A549 (cell line): ENCODE results near the gene UFM1. TPM values are rescaled to one million over a fixed set of nuclear protein-coding genes. Genes with fewer than 3 reads are reported as not detected.
A peak's percentile ranks its signal among the peaks of the same experiment; 100 is the strongest.

Experiments used
- ATAC-seq, 2 experiments: fragments of 200-7000 bp in 1 of 2; fragments of >200 bp in 1 of 2; cut with Nextera tagmentation in 1 of 2; cut with Tn5 transposase in 1 of 2; 3 replicates each; pipeline versions ENCODE4 v1.8.0 to v1.9.1; 2018 to 2020; ENCODE audit warnings: mild to moderate bottlenecking in 1 of 2, moderate library complexity in 1 of 2
- CTCF ChIA-PET: fragments of 300-600 bp; sonication (Branson Sonifier 250); formaldehyde crosslinking; extraction: SDS; loops from one replicate; lab custom pipeline; 2021; ENCODE audit warnings: antibody characterized with exemption, inconsistent platforms; lab: Yijun Ruan, JAX
- POLR2A ChIA-PET: fragments of 350-600 bp; formaldehyde crosslinking; extraction: SDS; loops from one replicate; lab custom pipeline; 2021; ENCODE audit warnings: antibody characterized with exemption, inconsistent platforms; lab: Yijun Ruan, JAX
- DNase-seq, 2 experiments: peaks; one replicate each; pipeline versions ENCODE4 v3.0.0 to v3.0.0-alpha.2; 2011 to 2016; ENCODE audit warnings: low read depth in 1 of 2, low spot score in 1 of 2
- FAIRE-seq: peaks from 2 replicates; lab custom pipeline; 2011; peaks lifted over from hg19 to GRCh38; lab: Jason Lieb, UNC
- H3K27ac ChIP-seq, 2 experiments: fragments of >200 bp; sonication (Bioruptor Twin); formaldehyde crosslinking; 3 replicates each; pipeline ENCODE4 v1.5.1; 2016 to 2017
- H3K4me1 ChIP-seq: fragments of >200 bp; sonication (Bioruptor Twin); formaldehyde crosslinking; 3 replicates; pipeline ENCODE4 v1.6.1; 2016
- H3K4me2 ChIP-seq: fragments of >200 bp; sonication (Bioruptor Twin); formaldehyde crosslinking; 3 replicates; pipeline ENCODE4 v1.6.1; 2016
- H3K4me3 ChIP-seq: fragments of >200 bp; sonication (Bioruptor Twin); formaldehyde crosslinking; 3 replicates; pipeline ENCODE4 v1.5.1; 2016
- H3K9me3 ChIP-seq: fragments of >200 bp; sonication (Bioruptor Twin); formaldehyde crosslinking; 3 replicates; pipeline ENCODE4 v1.6.1; 2016
- BHLHE40 ChIP-seq: IDR thresholded peaks from 2 replicates; pipeline ENCODE4 v1.6.1; 2012; ENCODE audit warnings: low read depth, low read length, inconsistent platforms
- CBX2 ChIP-seq: fragments of 200-600 bp; sonication (generic); IDR thresholded peaks from 2 replicates; pipeline ENCODE4 v1.6.1; 2016; ENCODE audit warnings: low read depth, mild to moderate bottlenecking, borderline replicate concordance
- CBX8 ChIP-seq: fragments of 200-600 bp; sonication (generic); IDR thresholded peaks from 2 replicates; pipeline ENCODE4 v1.6.1; 2016
- CTCF ChIP-seq: fragments of >200 bp; sonication (Bioruptor Twin); formaldehyde crosslinking; IDR thresholded peaks from 3 replicates; pipeline ENCODE4 v1.5.1; 2016
- EHF ChIP-seq: fragments of 250-450 bp; sonication (Bioruptor Pico); IDR thresholded peaks from 2 replicates; pipeline ENCODE4 v1.5.0; 2020; ENCODE audit warnings: mild to moderate bottlenecking
- FOSB ChIP-seq: fragments of 250-450 bp; sonication (Bioruptor Pico); IDR thresholded peaks from 2 replicates; pipeline ENCODE4 v1.5.0; 2020; ENCODE audit warnings: mild to moderate bottlenecking, moderate library complexity
- FOXS1 ChIP-seq: fragments of 250-450 bp; sonication (Bioruptor Pico); IDR thresholded peaks from 2 replicates; pipeline ENCODE4 v1.5.0; 2020; ENCODE audit warnings: mild to moderate bottlenecking, moderate library complexity
- HEYL ChIP-seq: fragments of 250-450 bp; sonication (Bioruptor Pico); IDR thresholded peaks from 2 replicates; pipeline ENCODE4 v1.8.0; 2021; ENCODE audit warnings: mild to moderate bottlenecking, moderate library complexity
- HOXA7 ChIP-seq: fragments of 250-450 bp; sonication (Bioruptor Pico); IDR thresholded peaks from 2 replicates; pipeline ENCODE4 v1.5.0; 2020; ENCODE audit warnings: mild to moderate bottlenecking, moderate library complexity
- JUNB ChIP-seq: fragments of >200 bp; sonication (Bioruptor Twin); formaldehyde crosslinking; IDR thresholded peaks from 2 replicates; pipeline ENCODE4 v1.6.1; 2016
- NPAS2 ChIP-seq: fragments of 250-450 bp; sonication (Bioruptor Pico); IDR thresholded peaks from 2 replicates; pipeline ENCODE4 v1.8.0; 2022; ENCODE audit warnings: mild to moderate bottlenecking, moderate library complexity, borderline replicate concordance
- PHF8 ChIP-seq: fragments of 200-600 bp; sonication (generic); IDR thresholded peaks from 2 replicates; pipeline ENCODE4 v1.6.1; 2016; ENCODE audit warnings: low read depth, mild to moderate bottlenecking, antibody characterized with exemption, moderate library complexity, borderline replicate concordance
- POLR2A ChIP-seq: IDR thresholded peaks from 2 replicates; pipeline ENCODE4 v1.6.1; 2012; ENCODE audit warnings: mild to moderate bottlenecking, low read length
- POLR2AphosphoS2 ChIP-seq: conservative IDR thresholded peaks from 2 replicates; pipeline ENCODE4 v1.6.1; 2012; ENCODE audit warnings: low read length, improper control_type of control experiment, inconsistent platforms
- RARB ChIP-seq: fragments of 250-450 bp; sonication (Bioruptor Pico); IDR thresholded peaks from 2 replicates; pipeline ENCODE4 v1.8.0; 2021; ENCODE audit warnings: mild to moderate bottlenecking, moderate library complexity
- RFX5 ChIP-seq: fragments of 450-650 bp; IDR thresholded peaks from 2 replicates; pipeline ENCODE4 v1.7.1; 2014; ENCODE audit warnings: antibody characterized with exemption, mild to moderate bottlenecking, moderate library complexity
- RNF2 ChIP-seq: fragments of 200-600 bp; sonication (generic); IDR thresholded peaks from 2 replicates; pipeline ENCODE4 v1.6.1; 2016; ENCODE audit warnings: low read depth, mild to moderate bottlenecking, antibody characterized with exemption, moderate library complexity, borderline replicate concordance
- SREBF2 ChIP-seq: fragments of 450-650 bp; IDR thresholded peaks from 2 replicates; pipeline ENCODE4 v1.6.1; 2014; ENCODE audit warnings: mild to moderate bottlenecking, moderate library complexity
- TFCP2L1 ChIP-seq: fragments of 250-450 bp; sonication (Bioruptor Pico); IDR thresholded peaks from 2 replicates; pipeline ENCODE4 v1.5.0; 2021; ENCODE audit warnings: mild to moderate bottlenecking
- TP53 ChIP-seq: fragments of 250-450 bp; sonication (Bioruptor Pico); IDR thresholded peaks from 2 replicates; pipeline ENCODE4 v1.5.0; 2021; ENCODE audit warnings: mild to moderate bottlenecking, moderate library complexity
- ZFP36 ChIP-seq: fragments of 450-650 bp; IDR thresholded peaks from 2 replicates; pipeline ENCODE4 v1.6.1; 2014; ENCODE audit warnings: borderline replicate concordance; ENCODE audit not compliant: partially characterized antibody
- ZNF302 ChIP-seq: fragments of 250-450 bp; sonication (Bioruptor Pico); IDR thresholded peaks from 2 replicates; pipeline ENCODE4 v1.9.0; 2021; ENCODE audit warnings: inconsistent platforms, mild to moderate bottlenecking, moderate library complexity
- ZSCAN20 ChIP-seq: fragments of 250-450 bp; sonication (Bioruptor Pico); IDR thresholded peaks from 2 replicates; pipeline ENCODE4 v1.8.0; 2022; ENCODE audit warnings: mild to moderate bottlenecking, moderate library complexity
- WGBS: methylation state at CpG from one replicate; pipeline ENCODE4 v1.1.6; 2017; ENCODE audit errors: missing lambda C conversion rate; 5-methylcytosine and 5-hydroxymethylcytosine counted together
- polyA plus RNA-seq, 4 experiments: library from polyadenylated mRNA; depleted of rRNA in 3 of 4; stranded (reverse); fragments of >200 nt; fragmentation: RNase III in 1 of 4; extraction: RNeasy Plus Mini Kit Qiagen cat#74134 plus additional on column Dnase treatment in 1 of 4; gene quantifications; 2 replicates in 3 of 4; 3 replicates in 1 of 4; pipeline ENCODE4 v1.2.3, GENCODE V29; 2011 to 2017

Gene UFM1
- polyA plus RNA-seq, 2 of the 4 experiments (the other 2 are of a cell fraction) = 35.7 to 67.6 TPM

GRCh38 chr13:38341149-38341692, 8.4 kb upstream of the UFM1 start:
- Histone ChIP-seq H3K4me1 (no peaks in the 10 kb centered on the region), H3K9me3 (no peaks in the 10 kb centered on the region), H3K4me2 (no peak overlapping the region), H3K4me3 (no peak overlapping the region), H3K27ac (no peak overlapping the region)
- no peak for FAIRE-seq
- ChIA-PET POLR2A (no interaction called here), CTCF (no interaction called here)
- DNase-seq = no peak
- TF ChIP-seq RFX5 (no peak), CTCF (no peak), HOXA7 (CRISPR knock-in tag) (no peak), POLR2A (no peak), FOSB (CRISPR knock-in tag) (no peak), CBX2 (no peak), CBX8 (no peak), TP53 (CRISPR knock-in tag) (no peak), JUNB (no peak), SREBF2 (no peak), EHF (CRISPR knock-in tag) (no peak), TFCP2L1 (CRISPR knock-in tag) (no peak), ZNF302 (CRISPR knock-in tag) (no peak), RARB (CRISPR knock-in tag) (no peak), HEYL (CRISPR knock-in tag) (no peak)
- ATAC-seq = no peak
- WGBS = 21% methylated on average over 3 of the region's 3 CpGs

DNA sequence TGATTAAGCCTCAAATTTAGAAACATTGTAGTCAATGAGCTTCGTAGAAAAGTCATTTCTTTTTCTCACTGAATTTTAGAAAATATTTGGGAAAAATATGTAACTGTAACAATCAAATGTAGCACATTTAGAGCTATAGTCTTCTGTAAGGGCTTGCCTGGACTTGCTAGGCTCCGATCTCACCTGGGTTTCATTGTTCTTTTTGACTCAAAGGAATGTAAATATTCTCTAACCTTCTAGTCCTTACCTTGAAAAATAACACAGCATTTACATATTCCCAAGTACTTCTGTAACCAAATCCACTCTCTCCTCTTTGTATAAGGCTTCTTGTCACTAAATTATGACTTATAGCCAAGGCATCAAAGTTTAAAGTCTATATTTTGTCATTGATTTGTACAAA, 2.9 kb upstream of the UFM1 start:
- DNase-seq (no peak), ATAC-seq (no peak), FAIRE-seq (no peak)
- no peaks in the 10 kb centered on the region for H3K9me3 ChIP-seq
- POLR2A ChIA-PET = no interaction called here
- no peak for TF ChIP-seq NPAS2
- no peak for TF ChIP-seq BHLHE40
- TF ChIP-seq RNF2 = no peak
- TF ChIP-seq ZFP36 = no peak
- TF ChIP-seq SREBF2 = no peak
- H3K4me3 ChIP-seq = no peak overlapping the region
- 53% methylated on average over 2 of the region's 2 CpGs for WGBS
- no peak overlapping the region for H3K4me2 ChIP-seq
- no peak overlapping the region for H3K27ac ChIP-seq
- CTCF ChIA-PET = no interaction called here
- H3K4me1 ChIP-seq = peaks cover 9% of the 10 kb centered on the region; the same call in 2 of the 3 replicates

- Histone ChIP-seq H3K27ac (peak overlapping the region; percentile 88 to 94), H3K4me1 (peaks cover 9% of the 10 kb centered on the region; the same call in 2 of the 3 replicates), H3K4me2 (peak overlapping the region; percentile 81), H3K4me3 (peak overlapping the region; percentile 91), H3K9me3 (no peaks in the 10 kb centered on the region)
- 4% methylated on average over 15 of the region's 15 CpGs for WGBS
- ChIA-PET POLR2A (interaction anchor here (1.0 kb wide), 1 partner anchor 10 kb away, joined by 3 read pairs; no protein-coding TSS in a partner anchor), CTCF (no interaction called here)
- ATAC-seq (peak in 1 of 2 experiments; percentile 28; a peak in 3 of 6 replicates), FAIRE-seq (no peak), DNase-seq (peak in 1 of 2 experiments; percentile 9)
- TF ChIP-seq PHF8 (peak; percentile 35; the same call in 1 of the 2 replicates), ZSCAN20 (CRISPR knock-in tag) (no peak), FOXS1 (CRISPR knock-in tag) (no peak), POLR2AphosphoS2 (no peak), RNF2 (no peak)
Measured at GRCh38 chr13:38348861-38349389, 726 bp upstream of the UFM1 start.
